ENCODE measurements around the gene ELF3.

DNA sequence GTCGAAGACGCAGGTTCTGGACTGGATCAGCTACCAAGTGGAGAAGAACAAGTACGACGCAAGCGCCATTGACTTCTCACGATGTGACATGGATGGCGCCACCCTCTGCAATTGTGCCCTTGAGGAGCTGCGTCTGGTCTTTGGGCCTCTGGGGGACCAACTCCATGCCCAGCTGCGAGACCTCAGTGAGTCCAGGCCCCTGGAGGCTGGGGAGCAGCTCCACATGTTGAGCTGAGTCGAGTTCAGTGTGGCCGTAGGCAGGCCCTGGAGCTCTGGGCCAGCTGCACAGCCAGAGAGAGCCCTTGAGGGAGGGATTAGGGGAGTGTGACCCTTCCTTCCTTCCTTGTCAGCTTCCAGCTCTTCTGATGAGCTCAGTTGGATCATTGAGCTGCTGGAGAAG lies 1.6 kb downstream of the ELF3 start:
- TF ChIP-seq, protein P1, sequence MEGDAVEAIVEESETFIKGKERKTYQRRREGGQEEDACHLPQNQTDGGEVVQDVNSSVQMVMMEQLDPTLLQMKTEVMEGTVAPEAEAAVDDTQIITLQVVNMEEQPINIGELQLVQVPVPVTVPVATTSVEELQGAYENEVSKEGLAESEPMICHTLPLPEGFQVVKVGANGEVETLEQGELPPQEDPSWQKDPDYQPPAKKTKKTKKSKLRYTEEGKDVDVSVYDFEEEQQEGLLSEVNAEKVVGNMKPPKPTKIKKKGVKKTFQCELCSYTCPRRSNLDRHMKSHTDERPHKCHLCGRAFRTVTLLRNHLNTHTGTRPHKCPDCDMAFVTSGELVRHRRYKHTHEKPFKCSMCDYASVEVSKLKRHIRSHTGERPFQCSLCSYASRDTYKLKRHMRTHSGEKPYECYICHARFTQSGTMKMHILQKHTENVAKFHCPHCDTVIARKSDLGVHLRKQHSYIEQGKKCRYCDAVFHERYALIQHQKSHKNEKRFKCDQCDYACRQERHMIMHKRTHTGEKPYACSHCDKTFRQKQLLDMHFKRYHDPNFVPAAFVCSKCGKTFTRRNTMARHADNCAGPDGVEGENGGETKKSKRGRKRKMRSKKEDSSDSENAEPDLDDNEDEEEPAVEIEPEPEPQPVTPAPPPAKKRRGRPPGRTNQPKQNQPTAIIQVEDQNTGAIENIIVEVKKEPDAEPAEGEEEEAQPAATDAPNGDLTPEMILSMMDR (IDR thresholded peaks at IDR 0.05), result no peak
- TF ChIP-seq POLR2A (IDR thresholded peaks at IDR 0.05), result no peak
- no peak for TF ChIP-seq POLR2AphosphoS5 (IDR thresholded peaks at IDR 0.05)
